Measurements from ENCODE around the gene LMOD2.

Gene LMOD2

DNA sequence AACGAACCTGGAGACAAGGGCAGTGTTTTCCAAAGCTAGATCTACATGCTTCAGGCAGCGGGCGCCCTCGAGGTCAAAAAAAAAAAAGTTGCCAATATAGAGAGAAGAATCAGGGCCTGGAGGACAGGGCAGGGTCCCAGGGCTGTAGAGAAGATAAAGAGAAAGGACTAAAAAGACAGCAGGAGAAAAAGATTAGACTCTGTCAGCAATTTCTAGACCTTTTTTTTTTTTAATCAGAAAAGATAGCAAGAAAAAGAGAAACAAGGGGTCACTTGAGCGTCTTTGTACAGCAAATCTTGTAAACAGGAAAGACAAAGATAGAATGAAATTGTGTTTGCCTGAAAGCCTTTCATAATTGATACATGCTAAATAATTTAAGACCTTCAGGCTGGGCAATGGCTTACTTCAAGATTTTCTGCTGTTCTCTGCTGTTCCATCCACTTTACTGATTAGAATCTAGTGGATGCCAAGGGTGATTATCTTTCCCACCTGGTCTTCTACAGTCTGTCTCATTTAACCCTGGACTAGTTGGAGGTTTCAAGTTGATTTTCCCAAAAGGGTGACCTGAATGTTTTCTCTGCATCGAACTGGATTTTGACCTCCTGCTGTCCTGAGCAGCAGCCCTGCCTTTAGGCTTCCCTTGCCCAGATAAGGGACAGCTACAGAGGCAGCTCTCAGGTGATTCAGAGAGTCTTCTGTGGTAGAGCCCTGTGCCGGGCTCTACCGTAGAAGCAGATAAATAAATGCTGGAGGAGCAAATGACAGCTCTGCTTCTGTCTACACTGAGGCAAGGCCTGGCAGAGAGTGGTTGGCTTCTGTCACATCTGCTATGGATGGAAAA lies 5.1 kb downstream of the LMOD2 start:
- no peak for DNase-seq (ENCODE audit: low read depth, low spot score)
- Histone ChIP-seq H3K9me3 (ENCODE audit: low read depth, low read length) (no peaks in the 10 kb centered on the region), H3K27ac (no peak overlapping the region), H3K9ac (ENCODE audit: insufficient read length) (no peak overlapping the region), H3K4me3 (no peak overlapping the region), H3K36me3 (ENCODE audit: insufficient read depth, low read length) (no peaks in the 10 kb centered on the region)
- TF ChIP-seq FOXP2 (optimal IDR thresholded peaks at IDR 0.05; ENCODE audit: control extremely low read depth, extremely low read length, insufficient read depth) (no peak), EZH2 (IDR thresholded peaks at IDR 0.05) (no peak), POLR2AphosphoS5 (IDR thresholded peaks at IDR 0.05; ENCODE audit: borderline replicate concordance, low read depth, low read length) (no peak)

DNA sequence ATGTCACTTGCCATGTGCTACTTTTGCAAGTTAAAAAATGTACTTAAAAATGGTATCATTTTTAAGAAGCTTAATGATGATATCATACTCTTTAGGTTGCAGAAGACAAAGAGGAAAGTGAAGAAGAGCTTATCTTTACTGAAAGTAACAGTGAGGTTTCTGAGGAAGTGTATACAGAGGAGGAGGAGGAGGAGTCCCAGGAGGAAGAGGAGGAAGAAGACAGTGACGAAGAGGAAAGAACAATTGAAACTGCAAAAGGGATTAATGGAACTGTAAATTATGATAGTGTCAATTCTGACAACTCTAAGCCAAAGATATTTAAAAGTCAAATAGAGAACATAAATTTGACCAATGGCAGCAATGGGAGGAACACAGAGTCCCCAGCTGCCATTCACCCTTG lies 6.1 kb downstream of the LMOD2 start:
- no peaks in the 10 kb centered on the region for H3K36me3 ChIP-seq (ENCODE audit: insufficient read depth, low read length)
- TF ChIP-seq FOXP2 (optimal IDR thresholded peaks at IDR 0.05; ENCODE audit: control extremely low read depth, extremely low read length, insufficient read depth) (no peak), EZH2 (IDR thresholded peaks at IDR 0.05) (no peak), POLR2AphosphoS5 (IDR thresholded peaks at IDR 0.05; ENCODE audit: borderline replicate concordance, low read depth, low read length) (no peak)
- no peak overlapping the region for H3K27ac ChIP-seq
- no peak overlapping the region for H3K9ac ChIP-seq (ENCODE audit: insufficient read length)
- H3K4me3 ChIP-seq, result no peak overlapping the region
- no peak for DNase-seq (ENCODE audit: low read depth, low spot score)
- no peaks in the 10 kb centered on the region for H3K9me3 ChIP-seq (ENCODE audit: low read depth, low read length)

DNA sequence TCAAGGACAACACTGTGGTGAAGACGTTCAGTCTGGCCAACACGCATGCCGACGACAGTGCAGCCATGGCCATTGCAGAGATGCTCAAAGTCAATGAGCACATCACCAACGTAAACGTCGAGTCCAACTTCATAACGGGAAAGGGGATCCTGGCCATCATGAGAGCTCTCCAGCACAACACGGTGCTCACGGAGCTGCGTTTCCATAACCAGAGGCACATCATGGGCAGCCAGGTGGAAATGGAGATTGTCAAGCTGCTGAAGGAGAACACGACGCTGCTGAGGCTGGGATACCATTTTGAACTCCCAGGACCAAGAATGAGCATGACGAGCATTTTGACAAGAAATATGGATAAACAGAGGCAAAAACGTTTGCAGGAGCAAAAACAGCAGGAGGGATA lies 6.6 kb downstream of the LMOD2 start:
- no peaks in the 10 kb centered on the region for H3K9me3 ChIP-seq (ENCODE audit: low read depth, low read length)
- no peak for DNase-seq (ENCODE audit: low read depth, low spot score)
- H3K36me3 ChIP-seq (ENCODE audit: insufficient read depth, low read length), result no peaks in the 10 kb centered on the region
- no peak for TF ChIP-seq EZH2 (IDR thresholded peaks at IDR 0.05)
- TF ChIP-seq POLR2AphosphoS5 (IDR thresholded peaks at IDR 0.05; ENCODE audit: borderline replicate concordance, low read depth, low read length), result no peak
- no peak for TF ChIP-seq FOXP2 (optimal IDR thresholded peaks at IDR 0.05; ENCODE audit: control extremely low read depth, extremely low read length, insufficient read depth)
- no peak overlapping the region for H3K9ac ChIP-seq (ENCODE audit: insufficient read length)
- H3K27ac ChIP-seq, result no peak overlapping the region
- H3K4me3 ChIP-seq, result no peak overlapping the region

DNA sequence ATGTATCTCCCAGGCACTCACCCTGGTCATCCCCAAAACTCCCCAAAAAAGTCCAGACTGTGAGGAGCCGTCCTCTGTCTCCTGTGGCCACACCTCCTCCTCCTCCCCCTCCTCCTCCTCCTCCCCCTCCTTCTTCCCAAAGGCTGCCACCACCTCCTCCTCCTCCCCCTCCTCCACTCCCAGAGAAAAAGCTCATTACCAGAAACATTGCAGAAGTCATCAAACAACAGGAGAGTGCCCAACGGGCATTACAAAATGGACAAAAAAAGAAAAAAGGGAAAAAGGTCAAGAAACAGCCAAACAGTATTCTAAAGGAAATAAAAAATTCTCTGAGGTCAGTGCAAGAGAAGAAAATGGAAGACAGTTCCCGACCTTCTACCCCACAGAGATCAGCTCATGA lies 7.1 kb downstream of the LMOD2 start:
- H3K9me3 ChIP-seq (ENCODE audit: low read depth, low read length), result no peaks in the 10 kb centered on the region
- H3K36me3 ChIP-seq (ENCODE audit: insufficient read depth, low read length), result no peaks in the 10 kb centered on the region
- H3K27ac ChIP-seq, result no peak overlapping the region
- TF ChIP-seq FOXP2 (optimal IDR thresholded peaks at IDR 0.05; ENCODE audit: control extremely low read depth, extremely low read length, insufficient read depth) (no peak), POLR2AphosphoS5 (IDR thresholded peaks at IDR 0.05; ENCODE audit: borderline replicate concordance, low read depth, low read length) (no peak), EZH2 (IDR thresholded peaks at IDR 0.05) (no peak)
- no peak overlapping the region for H3K9ac ChIP-seq (ENCODE audit: insufficient read length)
- no peak overlapping the region for H3K4me3 ChIP-seq
- no peak for DNase-seq (ENCODE audit: low read depth, low spot score)

DNA sequence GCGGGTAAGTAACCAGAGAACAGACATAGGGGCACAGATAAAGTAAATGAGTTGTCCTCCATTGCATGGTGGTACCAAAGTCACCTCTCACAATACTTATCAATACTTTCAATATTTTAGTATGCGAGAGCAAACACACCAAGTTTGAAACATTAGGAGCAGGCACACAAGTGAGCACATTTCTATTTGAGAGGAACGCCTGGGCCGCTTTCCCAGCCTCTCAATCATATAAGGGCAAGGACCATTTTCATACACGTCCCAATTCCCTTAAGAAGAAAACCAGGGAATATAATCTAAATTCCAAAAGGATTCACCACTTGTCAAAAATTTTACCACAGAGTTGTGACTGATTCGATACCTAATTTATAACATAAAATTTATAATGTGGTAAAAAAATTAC lies 7.5 kb downstream of the LMOD2 start:
- H3K9me3 ChIP-seq (ENCODE audit: low read depth, low read length), result no peaks in the 10 kb centered on the region
- no peak overlapping the region for H3K27ac ChIP-seq
- no peaks in the 10 kb centered on the region for H3K36me3 ChIP-seq (ENCODE audit: insufficient read depth, low read length)
- DNase-seq (ENCODE audit: low read depth, low spot score), result no peak
- TF ChIP-seq FOXP2 (optimal IDR thresholded peaks at IDR 0.05; ENCODE audit: control extremely low read depth, extremely low read length, insufficient read depth), result no peak
- TF ChIP-seq EZH2 (IDR thresholded peaks at IDR 0.05), result no peak
- no peak for TF ChIP-seq POLR2AphosphoS5 (IDR thresholded peaks at IDR 0.05; ENCODE audit: borderline replicate concordance, low read depth, low read length)
- no peak overlapping the region for H3K9ac ChIP-seq (ENCODE audit: insufficient read length)
- H3K4me3 ChIP-seq, result no peak overlapping the region

DNA sequence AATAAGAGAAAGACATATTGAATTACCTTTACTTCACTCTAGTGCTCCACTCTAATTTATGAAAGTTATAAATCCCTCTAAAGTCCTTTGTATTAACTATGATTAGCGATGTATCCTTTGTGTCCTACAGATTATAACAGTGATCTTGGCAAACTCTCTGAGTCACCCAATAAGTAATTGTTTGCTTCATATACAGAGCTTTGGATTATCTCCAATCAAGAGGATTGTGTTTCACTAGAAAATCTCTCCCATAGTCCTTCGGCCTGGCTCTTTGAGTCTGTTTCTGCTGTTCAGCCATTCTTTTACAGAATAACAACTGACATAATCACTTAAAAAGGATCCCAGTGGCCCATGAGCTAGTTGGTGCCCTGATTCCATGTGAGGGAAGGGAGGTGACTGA lies 9.5 kb downstream of the LMOD2 start:
- DNase-seq (ENCODE audit: low read depth, low spot score), result no peak
- H3K27ac ChIP-seq, result no peak overlapping the region
- H3K9me3 ChIP-seq (ENCODE audit: low read depth, low read length), result no peaks in the 10 kb centered on the region
- TF ChIP-seq FOXP2 (optimal IDR thresholded peaks at IDR 0.05; ENCODE audit: control extremely low read depth, extremely low read length, insufficient read depth) (no peak), EZH2 (IDR thresholded peaks at IDR 0.05) (no peak), POLR2AphosphoS5 (IDR thresholded peaks at IDR 0.05; ENCODE audit: borderline replicate concordance, low read depth, low read length) (no peak)
- H3K36me3 ChIP-seq (ENCODE audit: insufficient read depth, low read length), result no peaks in the 10 kb centered on the region
- no peak overlapping the region for H3K9ac ChIP-seq (ENCODE audit: insufficient read length)
- no peak overlapping the region for H3K4me3 ChIP-seq

DNA sequence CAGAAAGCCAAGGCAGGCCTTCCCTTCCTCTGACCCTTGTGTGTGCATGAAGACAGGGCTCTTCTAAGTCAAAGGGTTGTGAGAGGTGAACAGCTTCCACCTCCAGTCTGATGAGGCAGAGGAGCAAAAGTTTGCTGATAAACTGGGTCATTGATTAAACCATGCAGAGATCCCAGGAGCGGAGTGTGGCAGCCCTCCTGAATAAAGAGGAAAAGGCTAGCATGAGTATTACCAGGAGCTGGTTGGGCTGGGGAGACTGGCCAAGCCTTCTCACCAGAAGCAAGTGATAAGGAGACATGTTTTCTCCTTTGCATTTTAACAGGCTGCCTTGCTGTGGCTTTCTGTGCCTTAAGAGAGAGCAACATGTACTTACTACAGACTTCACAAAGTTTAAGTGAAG lies 10.2 kb downstream of the LMOD2 start:
- Histone ChIP-seq H3K9ac (ENCODE audit: insufficient read length) (no peak overlapping the region), H3K36me3 (ENCODE audit: insufficient read depth, low read length) (no peaks in the 10 kb centered on the region), H3K27ac (no peak overlapping the region), H3K9me3 (ENCODE audit: low read depth, low read length) (no peaks in the 10 kb centered on the region), H3K4me3 (no peak overlapping the region)
- TF ChIP-seq POLR2AphosphoS5 (IDR thresholded peaks at IDR 0.05; ENCODE audit: borderline replicate concordance, low read depth, low read length), result no peak
- TF ChIP-seq FOXP2 (optimal IDR thresholded peaks at IDR 0.05; ENCODE audit: control extremely low read depth, extremely low read length, insufficient read depth), result no peak
- TF ChIP-seq EZH2 (IDR thresholded peaks at IDR 0.05), result no peak
- DNase-seq (ENCODE audit: low read depth, low spot score), result no peak

DNA sequence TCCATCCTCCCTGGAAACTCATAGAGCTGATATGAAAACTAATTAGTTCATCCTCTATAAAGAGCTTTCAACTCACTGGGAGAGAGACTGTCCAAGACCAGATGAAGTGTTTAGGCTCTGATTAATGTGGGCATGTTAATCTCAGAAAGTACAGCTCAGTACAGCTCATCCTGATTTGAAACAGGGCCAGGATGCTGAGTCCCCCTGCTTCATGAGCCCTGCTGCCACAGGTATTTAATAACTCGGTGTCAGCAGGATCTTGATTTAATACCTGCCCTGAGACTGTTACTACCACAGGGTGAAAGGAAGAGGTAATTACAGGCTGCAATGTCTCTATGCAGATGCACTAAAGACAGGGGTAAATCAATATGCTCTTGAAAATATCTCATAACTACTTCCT lies 10.8 kb downstream of the LMOD2 start:
- Histone ChIP-seq H3K9me3 (ENCODE audit: low read depth, low read length) (no peaks in the 10 kb centered on the region), H3K36me3 (ENCODE audit: insufficient read depth, low read length) (no peaks in the 10 kb centered on the region), H3K27ac (no peak overlapping the region), H3K4me3 (no peak overlapping the region), H3K9ac (ENCODE audit: insufficient read length) (no peak overlapping the region)
- no peak for TF ChIP-seq POLR2AphosphoS5 (IDR thresholded peaks at IDR 0.05; ENCODE audit: borderline replicate concordance, low read depth, low read length)
- TF ChIP-seq FOXP2 (optimal IDR thresholded peaks at IDR 0.05; ENCODE audit: control extremely low read depth, extremely low read length, insufficient read depth), result no peak
- no peak for TF ChIP-seq EZH2 (IDR thresholded peaks at IDR 0.05)
- no peak for DNase-seq (ENCODE audit: low read depth, low spot score)

DNA sequence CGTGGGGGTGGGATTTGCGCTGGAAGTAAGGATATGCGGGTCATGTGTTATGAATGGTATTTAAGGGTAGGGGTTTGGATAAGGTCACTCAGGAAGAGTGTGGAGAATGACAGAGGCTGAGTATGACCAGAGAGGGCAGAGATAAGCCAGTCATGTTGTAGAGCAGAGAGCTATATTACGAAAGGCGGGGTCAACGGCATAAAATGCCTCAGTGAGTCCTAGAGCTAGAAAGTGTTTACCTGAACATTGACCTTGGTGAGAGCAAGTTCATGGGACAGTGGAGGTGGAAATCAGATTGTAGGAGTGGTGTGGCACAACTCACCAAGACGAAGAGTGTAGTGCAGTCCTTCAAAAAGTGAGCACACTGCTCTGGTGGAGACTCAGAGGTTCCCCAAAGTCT lies 13.8 kb downstream of the LMOD2 start:
- Histone ChIP-seq H3K36me3 (ENCODE audit: insufficient read depth, low read length) (no peaks in the 10 kb centered on the region), H3K9ac (ENCODE audit: insufficient read length) (no peak overlapping the region), H3K9me3 (ENCODE audit: low read depth, low read length) (no peaks in the 10 kb centered on the region), H3K27ac (no peak overlapping the region), H3K4me3 (no peak overlapping the region)
- DNase-seq (ENCODE audit: low read depth, low spot score), result no peak
- TF ChIP-seq POLR2AphosphoS5 (IDR thresholded peaks at IDR 0.05; ENCODE audit: borderline replicate concordance, low read depth, low read length) (no peak), FOXP2 (optimal IDR thresholded peaks at IDR 0.05; ENCODE audit: control extremely low read depth, extremely low read length, insufficient read depth) (no peak), EZH2 (IDR thresholded peaks at IDR 0.05) (no peak)
